GM18868 (cell line): ENCODE measurements around the gene TBX21.

Experiments used
- ATAC-seq: cut with Tn5 transposase; IDR thresholded peaks from one replicate; pipeline ENCODE4 v1.9.1; 2021; ENCODE audit warnings: mild to moderate bottlenecking, moderate library complexity; ENCODE audit not compliant: unreplicated experiment

Gene TBX21, protein sequence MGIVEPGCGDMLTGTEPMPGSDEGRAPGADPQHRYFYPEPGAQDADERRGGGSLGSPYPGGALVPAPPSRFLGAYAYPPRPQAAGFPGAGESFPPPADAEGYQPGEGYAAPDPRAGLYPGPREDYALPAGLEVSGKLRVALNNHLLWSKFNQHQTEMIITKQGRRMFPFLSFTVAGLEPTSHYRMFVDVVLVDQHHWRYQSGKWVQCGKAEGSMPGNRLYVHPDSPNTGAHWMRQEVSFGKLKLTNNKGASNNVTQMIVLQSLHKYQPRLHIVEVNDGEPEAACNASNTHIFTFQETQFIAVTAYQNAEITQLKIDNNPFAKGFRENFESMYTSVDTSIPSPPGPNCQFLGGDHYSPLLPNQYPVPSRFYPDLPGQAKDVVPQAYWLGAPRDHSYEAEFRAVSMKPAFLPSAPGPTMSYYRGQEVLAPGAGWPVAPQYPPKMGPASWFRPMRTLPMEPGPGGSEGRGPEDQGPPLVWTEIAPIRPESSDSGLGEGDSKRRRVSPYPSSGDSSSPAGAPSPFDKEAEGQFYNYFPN

DNA sequence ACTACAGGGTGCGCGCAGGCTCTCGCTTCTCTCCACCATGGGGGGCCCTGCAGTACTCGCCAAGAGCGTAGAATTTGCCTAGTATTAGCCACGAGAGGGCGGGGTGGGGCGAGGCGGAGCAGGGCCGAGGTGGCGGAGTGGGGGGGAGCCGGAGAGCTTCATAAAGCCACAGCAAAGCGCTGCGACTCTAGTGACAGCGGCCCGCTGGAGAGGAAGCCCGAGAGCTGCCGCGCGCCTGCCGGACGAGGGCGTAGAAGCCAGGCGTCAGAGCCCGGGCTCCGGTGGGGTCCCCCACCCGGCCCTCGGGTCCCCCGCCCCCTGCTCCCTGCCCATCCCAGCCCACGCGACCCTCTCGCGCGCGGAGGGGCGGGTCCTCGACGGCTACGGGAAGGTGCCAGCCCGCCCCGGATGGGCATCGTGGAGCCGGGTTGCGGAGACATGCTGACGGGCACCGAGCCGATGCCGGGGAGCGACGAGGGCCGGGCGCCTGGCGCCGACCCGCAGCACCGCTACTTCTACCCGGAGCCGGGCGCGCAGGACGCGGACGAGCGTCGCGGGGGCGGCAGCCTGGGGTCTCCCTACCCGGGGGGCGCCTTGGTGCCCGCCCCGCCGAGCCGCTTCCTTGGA, at the start of gene TBX21:
TBX21 (plus strand) TSS at position 190 of the 627 bp plus-strand sequence; CDS start at position 409, 219 bp downstream.
- ATAC-seq, result peak; percentile 64

DNA sequence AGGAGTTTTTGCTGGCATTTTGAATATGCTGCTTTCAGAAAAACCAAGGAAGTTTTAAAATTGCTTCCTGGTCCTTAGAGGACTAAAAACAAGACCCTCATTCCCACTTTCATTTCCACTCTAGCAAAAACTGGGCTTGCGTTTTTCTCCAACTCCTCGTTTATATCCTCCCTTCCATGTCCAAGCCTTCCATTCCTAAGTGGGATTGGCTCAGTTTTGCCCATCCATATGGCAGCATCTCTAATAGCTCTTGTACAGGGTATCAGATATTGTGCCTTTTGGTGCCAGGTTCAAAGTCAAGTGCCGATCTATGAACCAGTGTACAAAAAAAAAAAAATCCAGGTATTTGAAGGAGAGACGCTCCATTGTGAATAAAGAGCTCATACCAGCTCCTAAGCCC, 49.0 kb upstream of the TBX21 start:
- no peak for ATAC-seq

DNA sequence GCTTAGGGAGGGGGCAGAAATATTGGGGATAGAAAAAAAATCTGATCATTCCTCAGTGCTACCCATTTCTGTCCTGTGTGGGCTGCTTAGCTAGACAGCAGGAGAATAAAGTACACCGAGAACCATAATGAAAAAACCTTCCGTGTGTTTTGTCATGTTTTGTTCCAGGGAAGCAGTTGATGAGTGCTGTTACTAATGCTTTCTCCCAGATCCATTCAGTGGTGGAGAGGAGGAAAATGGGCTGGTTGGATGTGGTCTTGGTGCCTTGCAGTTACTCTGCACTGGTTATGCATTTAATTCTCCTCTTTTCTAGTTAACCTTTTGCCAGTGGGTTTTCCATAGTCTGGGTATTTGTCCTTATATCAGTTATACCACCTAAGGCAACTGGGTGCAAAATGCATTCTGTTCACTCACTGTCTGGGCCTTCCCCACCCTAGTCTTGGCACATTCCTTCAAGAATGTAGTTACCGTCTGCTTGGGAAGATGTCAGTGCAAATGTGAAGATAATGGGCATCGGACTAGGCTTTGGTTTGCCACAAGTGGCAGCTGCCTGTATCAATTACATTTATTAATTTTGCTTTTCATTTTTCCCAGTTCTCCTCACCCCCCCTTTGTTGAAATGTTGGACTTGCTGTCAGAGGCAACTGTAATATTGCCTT, 48.4 kb upstream of the TBX21 start:
- ATAC-seq, result no peak

DNA sequence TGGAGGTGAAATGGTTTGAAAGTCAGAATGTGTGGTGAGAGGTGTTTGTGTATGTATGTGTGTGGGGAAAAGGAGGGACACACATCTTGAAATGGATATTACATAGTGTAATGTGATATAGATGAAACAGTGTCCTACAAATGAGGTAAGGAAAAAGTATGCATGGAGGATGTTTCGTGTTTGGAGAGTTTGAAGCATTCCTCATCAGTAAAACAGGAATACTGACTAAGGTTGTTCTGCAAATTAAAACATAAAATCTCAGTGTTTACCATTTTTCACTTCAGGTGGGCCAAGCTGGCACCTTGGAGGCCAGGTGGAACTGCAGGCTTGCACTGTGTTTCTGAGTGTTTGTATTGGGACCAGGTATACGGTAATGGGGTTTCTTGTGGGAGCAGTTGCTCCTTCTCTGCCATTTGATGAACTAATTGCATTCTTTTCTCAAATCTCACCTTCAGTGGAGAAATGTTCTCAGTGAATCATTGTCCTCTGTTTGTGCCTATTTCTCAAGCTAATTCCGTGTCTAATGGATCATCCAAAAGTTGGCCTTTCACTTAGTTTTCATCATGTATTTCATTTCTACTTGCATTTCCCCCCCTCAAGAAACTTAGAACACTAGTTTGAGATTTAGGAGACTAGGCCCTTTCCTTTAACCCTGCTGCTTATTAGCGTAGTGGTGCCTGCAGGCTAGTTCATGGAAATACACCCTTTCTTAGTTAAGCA, 47.3 kb upstream of the TBX21 start:
- ATAC-seq, result no peak

DNA sequence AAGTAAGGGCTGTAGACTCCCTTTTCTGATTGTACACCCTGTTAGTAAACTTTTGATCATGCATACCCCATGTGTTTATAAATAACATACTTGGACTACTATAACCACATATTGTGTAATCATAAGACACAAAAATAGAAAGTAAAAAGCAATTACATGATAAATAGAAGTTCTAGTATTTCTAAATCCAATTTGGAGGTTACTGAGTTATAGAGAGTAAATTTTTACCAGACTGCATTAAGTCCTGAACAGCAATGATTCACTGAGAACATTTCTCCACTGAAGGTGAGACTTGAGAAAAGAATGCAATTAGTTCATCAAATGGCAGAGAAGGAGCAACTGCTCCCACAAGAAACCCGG, 46.8 kb upstream of the TBX21 start:
- ATAC-seq, result no peak

DNA sequence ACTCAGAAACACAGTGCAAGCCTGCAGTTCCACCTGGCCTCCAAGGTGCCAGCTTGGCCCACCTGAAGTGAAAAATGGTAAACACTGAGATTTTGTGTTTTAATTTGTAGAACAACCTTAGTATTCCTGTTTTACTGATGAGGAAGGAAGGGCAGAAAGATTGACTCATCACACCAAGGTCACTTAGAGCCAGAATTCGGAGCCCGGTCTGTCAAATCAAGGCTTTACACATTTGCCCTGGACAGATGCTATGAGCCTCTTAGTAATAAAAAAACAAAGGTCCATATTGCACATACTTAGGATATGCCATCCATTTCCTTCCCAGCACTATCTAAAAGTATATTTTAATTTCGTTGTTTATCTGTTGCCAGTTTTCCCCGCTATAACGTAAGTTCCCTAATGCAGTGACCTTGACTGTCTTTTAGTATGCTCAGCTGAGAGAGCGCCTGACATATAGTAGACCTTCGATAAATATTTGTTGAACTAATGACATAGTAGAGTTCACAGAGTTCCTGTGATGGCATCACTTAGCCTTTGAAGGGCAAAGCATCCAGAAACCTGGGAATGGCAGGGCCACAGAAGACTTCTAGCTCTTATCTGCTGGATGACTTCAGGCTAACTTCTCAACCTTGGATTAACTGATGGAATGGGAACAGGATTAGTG, 46.2 kb upstream of the TBX21 start:
- no peak for ATAC-seq

DNA sequence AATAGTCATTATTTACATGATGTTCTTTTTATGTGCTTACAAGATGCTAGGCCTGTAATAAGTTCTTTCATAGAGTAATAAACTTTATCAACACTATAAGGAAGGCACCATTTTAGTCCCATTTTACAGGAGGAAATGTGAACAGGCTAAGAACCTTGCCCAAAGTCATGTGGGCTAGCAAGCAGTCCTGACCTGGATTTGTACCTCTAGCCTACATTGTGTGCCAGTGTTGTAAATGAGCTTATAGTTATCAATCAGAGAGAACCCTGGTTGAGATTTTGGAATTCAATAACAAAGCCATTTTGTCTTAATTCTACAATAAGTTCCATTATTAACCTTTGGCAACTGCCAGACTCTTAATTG, 45.7 kb upstream of the TBX21 start:
- ATAC-seq, result no peak

DNA sequence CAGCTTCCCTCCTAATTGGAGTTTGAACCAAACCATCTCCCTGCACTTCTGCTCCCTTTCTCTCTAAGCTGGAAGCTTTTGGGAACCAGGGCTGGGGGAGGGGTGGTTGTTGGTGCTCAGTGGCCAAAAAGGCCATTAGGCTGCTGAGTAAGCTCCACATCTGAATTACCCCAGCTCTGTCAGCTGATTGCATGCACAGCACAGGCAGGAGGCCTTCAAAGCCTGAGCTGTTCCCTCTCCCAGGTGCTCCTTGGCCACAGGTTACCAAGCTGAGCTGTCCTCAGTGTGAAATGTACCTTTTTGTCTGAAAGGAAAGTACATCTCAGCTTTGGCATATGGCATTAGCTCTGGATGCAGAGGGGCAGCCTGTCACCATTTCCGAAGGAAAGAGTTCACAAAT, 45.3 kb upstream of the TBX21 start:
- ATAC-seq, result no peak

DNA sequence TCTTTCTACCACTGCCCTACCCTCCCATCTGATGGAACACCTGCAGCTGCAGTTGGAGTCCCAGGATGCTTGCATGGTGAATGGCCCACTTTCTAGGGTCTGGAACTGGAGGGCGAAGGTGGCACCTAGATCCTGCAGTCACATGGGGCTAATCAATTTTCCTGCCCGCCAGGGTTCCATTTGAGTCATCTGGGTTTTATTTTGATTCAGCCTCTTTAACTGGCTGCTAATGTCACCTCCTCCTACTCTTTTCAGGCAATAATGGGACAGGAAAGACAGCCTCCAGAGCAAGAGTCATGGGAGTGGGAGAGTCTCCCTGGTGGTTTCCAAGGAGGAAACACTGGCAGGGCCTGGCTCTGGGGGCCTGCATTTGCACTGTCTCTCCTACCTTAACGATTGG, 42.9 kb upstream of the TBX21 start:
- no peak for ATAC-seq

DNA sequence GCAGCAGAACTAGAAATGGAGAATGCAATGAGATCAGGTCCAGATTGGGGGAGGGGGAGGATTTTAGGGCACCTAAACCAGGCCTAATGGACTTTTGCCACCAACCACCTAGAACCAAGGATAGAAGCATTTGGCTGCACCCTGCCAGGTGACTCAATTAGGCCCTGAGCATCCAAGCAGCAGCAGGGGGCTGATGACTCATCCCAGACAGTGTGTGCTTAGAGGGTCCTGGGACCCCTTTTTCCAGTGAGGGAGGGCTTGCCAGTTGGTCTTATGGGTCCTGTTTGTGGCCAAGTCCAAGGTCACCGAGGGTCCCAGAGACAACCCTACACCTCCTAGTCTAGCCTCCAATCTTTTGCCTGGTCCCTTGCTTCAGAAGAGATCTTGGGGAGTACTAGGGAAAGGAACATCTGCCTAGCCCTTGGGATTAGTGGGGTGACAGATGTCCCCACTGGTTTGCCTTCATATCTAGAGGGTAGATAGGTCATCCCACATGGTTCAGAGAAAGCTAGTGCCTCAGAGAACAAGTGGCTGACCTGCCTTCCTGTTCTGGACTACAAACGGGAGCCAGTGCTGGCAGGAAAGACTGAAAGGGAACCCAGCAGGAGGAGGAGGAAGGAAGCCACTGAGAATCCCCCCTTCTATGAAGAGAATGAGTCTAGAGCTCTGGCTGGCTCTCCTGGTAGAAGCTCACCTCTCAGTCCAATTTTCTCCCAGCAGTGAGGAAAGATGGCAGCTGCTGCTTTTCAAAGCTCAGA, 40.7 kb upstream of the TBX21 start:
- no peak for ATAC-seq

DNA sequence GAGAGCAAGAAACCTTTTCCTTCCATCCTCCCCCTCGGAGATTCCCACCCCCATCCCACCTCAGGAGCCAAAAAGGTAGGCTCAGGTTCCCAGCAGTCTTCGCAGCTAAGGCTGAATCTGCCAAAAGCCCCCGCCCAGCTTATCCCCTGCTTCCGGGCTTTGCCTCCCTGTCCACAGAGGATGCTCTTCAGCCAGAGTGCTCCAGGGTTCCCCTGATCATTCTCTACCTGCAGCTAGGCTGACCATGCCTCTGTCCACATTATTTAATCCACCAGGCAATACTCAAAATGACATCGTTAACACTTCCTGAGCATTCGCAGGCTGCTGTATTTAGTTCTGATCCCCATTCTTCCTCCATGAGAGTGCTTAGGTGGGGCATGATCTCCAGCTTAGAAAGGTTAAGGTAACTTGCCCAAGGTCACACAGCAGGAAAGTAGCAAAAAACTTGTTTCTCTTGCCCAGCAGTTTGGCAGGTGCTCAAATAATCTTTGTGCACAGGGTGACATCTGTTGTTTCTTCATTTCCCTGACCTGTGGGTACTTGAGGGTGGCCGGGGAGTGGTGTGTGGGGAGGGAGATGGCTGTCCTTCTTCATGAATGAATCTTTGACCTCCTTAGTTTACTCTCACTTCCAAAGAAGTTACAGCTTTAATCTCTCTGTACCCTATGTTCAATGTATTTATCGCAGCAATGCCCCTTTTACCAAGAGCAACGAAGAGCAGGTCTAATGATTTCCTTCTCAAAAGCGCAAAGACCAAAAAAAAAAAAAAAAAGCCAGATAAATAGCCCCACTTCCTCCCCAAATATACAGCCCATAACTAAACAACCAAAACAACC, 39.9 kb upstream of the TBX21 start:
- ATAC-seq, result no peak

DNA sequence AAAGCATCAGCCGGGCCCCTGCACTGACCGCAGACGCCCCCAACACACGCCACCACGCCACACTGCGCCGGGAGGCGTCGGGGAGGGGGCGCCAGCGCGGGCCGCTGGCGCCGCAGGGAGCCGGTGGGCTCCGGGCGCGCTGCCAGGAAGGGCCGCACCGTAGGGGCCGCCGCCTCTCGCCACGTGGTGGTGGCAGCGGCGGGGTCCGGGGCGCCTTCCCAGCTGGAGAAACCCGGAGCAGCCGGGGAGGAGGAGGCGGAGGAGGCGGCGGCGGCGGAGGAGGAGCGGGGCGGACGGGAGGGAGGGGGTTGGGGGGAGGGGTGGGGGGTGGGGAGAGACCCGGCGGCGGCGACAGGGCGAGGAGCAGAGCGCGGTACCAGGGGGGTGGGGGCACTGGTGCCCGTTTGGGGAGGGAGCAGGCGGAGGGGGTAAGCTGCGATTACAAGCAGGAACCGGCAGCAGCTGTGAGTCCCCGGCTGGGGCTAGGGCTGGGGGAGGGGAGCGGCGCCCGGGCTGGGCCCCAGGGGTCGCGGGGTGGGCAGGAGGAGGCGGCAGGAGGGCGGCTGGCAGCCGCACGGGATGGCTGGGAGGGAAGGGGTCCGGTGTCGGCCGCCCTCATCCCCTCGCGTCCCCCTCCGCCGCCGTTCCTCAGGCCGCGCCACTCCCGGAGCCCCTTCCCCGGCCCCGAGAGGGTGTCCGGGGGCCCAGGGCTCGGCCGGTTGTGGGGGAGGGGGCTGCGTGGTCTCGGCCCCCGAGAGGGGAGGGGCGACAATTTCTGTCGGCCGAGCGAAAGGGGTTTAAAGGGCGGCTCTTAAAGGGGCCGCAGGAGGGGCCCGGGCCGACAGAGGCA, 39.1 kb upstream of the TBX21 start, which contains the start of gene TBKBP1:
TBKBP1 (plus strand) TSS at position 431 of the 850 bp plus-strand sequence. CDS start 1,952 bp downstream, outside the sequence.
- ATAC-seq, result no peak

DNA sequence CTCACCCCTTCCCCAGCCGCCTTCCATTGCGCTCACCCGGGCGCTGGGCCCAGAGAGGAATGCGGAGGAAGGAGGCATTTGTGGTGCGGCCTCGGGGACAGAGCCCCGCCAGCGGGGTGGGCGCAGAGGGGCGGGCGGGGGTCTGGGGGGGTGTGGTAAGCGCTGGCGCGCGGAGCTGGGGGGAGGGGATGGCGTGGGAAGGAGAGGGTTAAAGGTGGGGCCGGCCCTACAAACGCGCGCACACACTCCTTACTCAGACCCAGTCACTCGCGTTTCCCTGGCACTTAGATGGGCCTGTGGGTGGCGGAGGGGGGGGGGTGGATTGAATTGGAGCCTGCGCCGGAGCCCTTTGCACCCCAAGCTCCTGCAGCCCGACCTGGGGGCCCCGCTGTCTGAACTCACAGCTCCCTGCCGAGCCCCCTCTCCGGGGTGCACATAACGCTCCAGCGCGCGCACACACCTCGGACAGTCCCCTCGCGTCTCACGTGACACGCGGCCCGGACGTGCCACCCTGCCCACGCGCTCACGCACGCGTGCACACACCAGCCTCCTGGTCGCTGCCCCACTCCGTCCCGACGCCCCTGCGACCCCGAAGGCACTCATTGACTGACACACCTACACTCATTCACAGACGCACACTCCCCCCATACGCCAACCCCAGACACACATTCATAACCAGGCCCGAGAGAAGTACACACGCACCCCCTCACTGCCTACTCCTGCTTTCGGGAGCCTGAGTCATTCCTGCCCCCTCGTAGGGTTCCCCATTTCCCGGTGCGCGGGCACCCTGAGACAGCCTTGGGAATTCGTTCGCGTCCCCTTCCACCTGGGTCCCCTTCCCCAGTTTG, 38.2 kb upstream of the TBX21 start:
- no peak for ATAC-seq

DNA sequence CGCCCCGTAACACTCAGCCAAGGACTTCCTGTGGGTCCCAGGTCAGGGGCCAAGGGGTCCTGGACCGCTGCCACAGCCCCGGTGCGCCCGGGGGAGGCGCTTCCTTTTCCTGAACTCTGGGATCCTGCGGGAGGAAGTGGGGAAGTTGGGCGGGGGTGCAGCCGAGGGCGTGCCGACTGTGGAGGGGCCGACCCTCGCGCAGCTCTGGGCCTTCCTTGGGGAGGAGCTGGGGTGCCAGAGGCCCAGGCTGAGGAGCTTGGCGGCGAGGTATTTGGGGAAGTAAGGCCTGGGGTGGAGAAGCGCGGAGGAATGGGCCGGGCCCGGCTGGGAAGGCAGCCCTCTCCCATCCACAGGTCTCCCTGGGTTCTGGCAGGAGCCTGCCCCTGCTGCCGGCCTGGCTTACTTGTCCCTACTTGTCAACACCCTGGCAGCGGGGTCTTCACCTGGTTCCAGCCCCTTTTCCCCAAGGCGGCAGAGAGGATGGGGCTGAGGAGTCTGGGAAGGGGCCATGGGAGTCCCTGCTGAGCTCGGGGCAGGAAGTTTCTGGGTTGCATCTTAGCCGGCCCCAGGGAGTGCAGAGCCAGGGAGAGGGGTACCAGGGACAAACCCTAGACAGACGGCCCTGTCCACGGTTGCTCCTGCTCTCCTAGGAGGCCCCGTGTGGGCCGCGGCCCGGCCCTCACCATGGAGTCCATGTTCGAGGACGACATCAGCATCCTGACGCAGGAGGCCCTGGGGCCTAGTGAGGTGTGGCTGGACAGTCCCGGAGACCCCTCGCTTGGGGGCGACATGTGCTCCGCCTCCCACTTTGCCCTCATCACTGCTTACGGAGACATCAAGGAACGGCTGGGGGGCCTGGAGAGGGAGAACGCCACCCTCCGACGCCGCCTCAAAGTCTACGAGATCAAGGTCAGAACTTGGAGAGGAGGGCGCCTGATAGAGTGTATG, 37.3 kb upstream of the TBX21 start:
- ATAC-seq, result no peak

DNA sequence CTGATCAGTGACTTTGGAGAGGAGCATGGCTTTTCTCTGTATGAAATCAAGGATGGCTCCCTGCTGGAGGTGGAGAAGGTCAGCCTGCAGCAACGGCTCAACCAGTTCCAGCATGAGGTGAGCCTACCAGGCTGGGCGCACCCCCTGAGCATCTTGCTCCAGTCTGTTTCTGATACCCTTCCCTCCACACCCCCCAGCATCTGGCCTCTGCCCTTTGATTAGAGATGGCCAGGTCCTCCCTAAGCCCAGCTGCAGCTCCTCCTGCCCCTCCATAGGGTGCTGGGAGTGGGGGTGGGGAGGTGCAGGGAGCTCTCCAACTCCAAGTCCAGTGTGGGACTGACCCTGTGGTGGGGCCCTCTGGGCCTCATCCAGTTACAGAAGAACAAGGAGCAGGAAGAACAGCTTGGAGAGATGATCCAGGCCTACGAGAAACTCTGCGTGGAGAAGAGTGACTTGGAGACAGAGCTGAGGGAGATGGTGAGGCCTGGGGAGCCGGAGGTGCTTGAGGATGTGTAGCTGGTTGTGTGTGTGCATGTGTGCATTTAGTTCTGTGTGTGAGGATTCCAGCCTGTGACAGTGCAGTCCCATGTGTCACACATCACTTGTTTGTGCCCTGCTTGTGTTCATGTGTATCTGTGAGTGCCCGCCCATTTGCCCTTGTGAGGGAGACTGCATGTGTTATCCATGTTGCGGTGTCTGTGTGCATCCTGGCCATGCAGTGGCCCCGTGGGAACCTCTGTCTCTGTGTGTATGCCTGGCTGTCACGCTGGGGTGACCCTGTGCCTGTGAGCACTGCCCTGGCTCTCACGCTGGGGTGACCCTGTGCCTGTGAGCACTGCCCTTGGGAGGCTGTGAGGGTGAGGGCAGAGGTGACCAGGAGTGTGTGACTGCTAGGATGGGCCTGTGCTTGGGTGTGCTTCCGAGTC, 36.1 kb upstream of the TBX21 start:
- ATAC-seq, result no peak
